ENCODE data around the gene FCF1. TPM values are rescaled to one million over a fixed set of nuclear protein-coding genes. Genes with fewer than 3 reads are reported as not detected.

The FCF1 gene
- total RNA-seq, 1 donor from 2014 or later, result 61.6 TPM

GRCh38 chr14:74762917-74763802 is 50.2 kb downstream of the FCF1 start, which contains the start of gene YLPM1:
YLPM1 (plus strand) TSS chr14:74763316; CDS start chr14:74763490, 174 bp downstream.
- peaks cover 2% of the 10 kb centered on the region for H3K27me3 Mint-ChIP-seq (ENCODE audit: unreplicated experiment)
- peak within 1 kb of the TSS; percentile 90 for H3K4me3 Mint-ChIP-seq (ENCODE audit: unreplicated experiment)
- H3K4me1 Mint-ChIP-seq (ENCODE audit: unreplicated experiment), result peaks cover 44% of the 10 kb centered on the region

DNA sequence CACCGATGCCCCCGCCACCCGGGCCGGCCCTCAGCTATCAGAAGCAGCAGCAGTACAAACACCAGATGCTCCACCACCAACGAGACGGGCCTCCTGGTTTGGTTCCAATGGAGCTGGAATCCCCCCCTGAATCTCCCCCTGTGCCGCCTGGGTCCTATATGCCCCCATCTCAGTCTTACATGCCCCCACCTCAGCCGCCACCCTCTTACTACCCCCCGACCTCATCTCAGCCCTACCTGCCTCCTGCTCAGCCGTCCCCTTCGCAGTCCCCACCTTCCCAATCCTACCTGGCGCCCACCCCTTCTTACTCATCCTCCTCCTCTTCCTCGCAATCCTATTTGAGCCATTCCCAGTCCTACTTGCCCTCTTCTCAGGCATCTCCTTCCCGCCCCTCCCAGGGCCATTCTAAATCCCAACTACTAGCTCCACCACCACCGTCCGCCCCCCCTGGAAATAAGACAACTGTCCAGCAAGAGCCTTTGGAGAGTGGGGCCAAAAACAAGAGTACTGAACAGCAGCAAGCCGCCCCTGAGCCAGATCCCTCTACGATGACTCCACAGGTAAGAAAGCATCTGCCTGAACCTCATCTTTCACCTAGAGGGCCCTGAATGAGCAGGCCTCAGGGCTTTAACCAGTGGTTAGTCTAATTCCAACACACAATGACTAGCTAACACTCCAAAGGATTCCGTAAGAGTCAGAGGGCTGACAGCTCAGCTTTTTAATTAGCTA is 51.0 kb downstream of the FCF1 start:
- Mint-ChIP-seq H3K4me3 (ENCODE audit: unreplicated experiment) (peak overlapping the region; percentile 90), H3K9me3 (ENCODE audit: unreplicated experiment) (no peaks in the 10 kb centered on the region), H3K4me1 (ENCODE audit: unreplicated experiment) (peaks cover 49% of the 10 kb centered on the region), H3K36me3 (ENCODE audit: unreplicated experiment) (peaks cover 9% of the 10 kb centered on the region), H3K27me3 (ENCODE audit: unreplicated experiment) (peaks cover 2% of the 10 kb centered on the region), H3K27ac (ENCODE audit: unreplicated experiment) (peak overlapping the region; percentile 86)
- TF ChIP-seq CTCF (IDR thresholded peaks at IDR 0.05), result no peak
- no peak for DNase-seq (ENCODE audit: extremely low spot score, unreplicated experiment)

More at GRCh38 chr14:74762917-74763802, 50.2 kb downstream of the FCF1 start, which contains the start of gene YLPM1:
- TF ChIP-seq CTCF (IDR thresholded peaks at IDR 0.05), result peak; percentile 66
- no peaks in the 10 kb centered on the region for H3K9me3 Mint-ChIP-seq (ENCODE audit: unreplicated experiment)
- H3K27ac Mint-ChIP-seq (ENCODE audit: unreplicated experiment), result peak within 1 kb of the TSS; percentile 90
- peaks cover 9% of the 10 kb centered on the region for H3K36me3 Mint-ChIP-seq (ENCODE audit: unreplicated experiment)
- peak; percentile 96 for DNase-seq (ENCODE audit: extremely low spot score, unreplicated experiment)

- H3K9me3 Mint-ChIP-seq (ENCODE audit: unreplicated experiment), result no peaks in the 10 kb centered on the region
- H3K27ac Mint-ChIP-seq (ENCODE audit: unreplicated experiment), result peak overlapping the region; percentile 50
- no peak for DNase-seq (ENCODE audit: extremely low spot score, unreplicated experiment)
- H3K4me3 Mint-ChIP-seq (ENCODE audit: unreplicated experiment), result peak overlapping the region; percentile 90
- no peak for TF ChIP-seq CTCF (IDR thresholded peaks at IDR 0.05)
- no peaks in the 10 kb centered on the region for H3K27me3 Mint-ChIP-seq (ENCODE audit: unreplicated experiment)
- H3K4me1 Mint-ChIP-seq (ENCODE audit: unreplicated experiment), result peaks cover 49% of the 10 kb centered on the region
- peaks cover 9% of the 10 kb centered on the region for H3K36me3 Mint-ChIP-seq (ENCODE audit: unreplicated experiment)
Observed at GRCh38 chr14:74765721-74766120, 52.8 kb downstream of the FCF1 start.

GRCh38 chr14:74771399-74771798 is 58.5 kb downstream of the FCF1 start:
- TF ChIP-seq CTCF (IDR thresholded peaks at IDR 0.05), result no peak
- H3K27me3 Mint-ChIP-seq (ENCODE audit: unreplicated experiment), result no peaks in the 10 kb centered on the region
- H3K4me3 Mint-ChIP-seq (ENCODE audit: unreplicated experiment), result no peak overlapping the region
- DNase-seq (ENCODE audit: extremely low spot score, unreplicated experiment), result no peak
- H3K36me3 Mint-ChIP-seq (ENCODE audit: unreplicated experiment), result peaks cover 16% of the 10 kb centered on the region
- H3K27ac Mint-ChIP-seq (ENCODE audit: unreplicated experiment), result no peak overlapping the region
- H3K4me1 Mint-ChIP-seq (ENCODE audit: unreplicated experiment), result peaks cover 22% of the 10 kb centered on the region
- no peaks in the 10 kb centered on the region for H3K9me3 Mint-ChIP-seq (ENCODE audit: unreplicated experiment)

GRCh38 chr14:74784634-74785033 is 71.7 kb downstream of the FCF1 start:
- Mint-ChIP-seq H3K27ac (ENCODE audit: unreplicated experiment) (no peak overlapping the region), H3K36me3 (ENCODE audit: unreplicated experiment) (peaks cover 56% of the 10 kb centered on the region), H3K27me3 (ENCODE audit: unreplicated experiment) (no peaks in the 10 kb centered on the region), H3K9me3 (ENCODE audit: unreplicated experiment) (no peaks in the 10 kb centered on the region), H3K4me1 (ENCODE audit: unreplicated experiment) (peaks cover 5% of the 10 kb centered on the region), H3K4me3 (ENCODE audit: unreplicated experiment) (no peak overlapping the region)
- DNase-seq (ENCODE audit: extremely low spot score, unreplicated experiment), result no peak
- no peak for TF ChIP-seq CTCF (IDR thresholded peaks at IDR 0.05)

All from osteocyte (in vitro differentiated cells).